K562 (cell line): ENCODE results near the gene GYPA. TPM values are rescaled to one million over a fixed set of nuclear protein-coding genes. Genes with fewer than 3 reads are reported as not detected.
"Not testable (repeated sequence)": the region's sequence is repeated elsewhere in the genome, so short reads cannot be mapped to it uniquely, and the experiment has no call there.

ENCODE experiments used
- ARHGAP35 ChIP-seq: fragments of 450-650 bp; IDR thresholded peaks from 2 replicates; pipeline ENCODE4 v1.6.1; 2018; ENCODE audit not compliant: partially characterized antibody
- BRD9 ChIP-seq: fragments of 450-650 bp; IDR thresholded peaks from 2 replicates; pipeline ENCODE4 v1.6.1; 2018; ENCODE audit warnings: low read depth; ENCODE audit not compliant: partially characterized antibody
- DACH1 ChIP-seq: fragments of 450-650 bp; IDR thresholded peaks from 2 replicates; pipeline ENCODE4 v1.6.1; 2018; ENCODE audit not compliant: partially characterized antibody
- DNMT1 ChIP-seq: fragments of 450-650 bp; IDR thresholded peaks from 2 replicates; pipeline ENCODE4 v1.6.1; 2016; ENCODE audit warnings: antibody characterized with exemption, mild to moderate bottlenecking
- DPF2 ChIP-seq: fragments of 450-650 bp; IDR thresholded peaks from 2 replicates; pipeline ENCODE4 v1.6.1; 2016
- EHMT2 ChIP-seq: fragments of 450-650 bp; IDR thresholded peaks from 2 replicates; pipeline ENCODE4 v1.6.1; 2018; ENCODE audit warnings: antibody characterized with exemption
- HBP1 ChIP-seq: fragments of 450-650 bp; formaldehyde crosslinking; IDR thresholded peaks from 2 replicates; pipeline ENCODE4 v1.4.0; 2022; ENCODE audit warnings: missing genetic modification characterization
- HDAC2 ChIP-seq: fragments of 450-650 bp; IDR thresholded peaks from 2 replicates; pipeline ENCODE4 v1.6.1; 2016; ENCODE audit warnings: mild to moderate bottlenecking
- MNT ChIP-seq, 2 experiments: fragments of 450-650 bp; conservative IDR thresholded peaks; 2 replicates each; pipeline ENCODE4 v1.6.1; 2017; ENCODE audit warnings: mild to moderate bottlenecking in 2 of 2, moderate library complexity in 2 of 2
- MTA1 ChIP-seq: fragments of 450-650 bp; IDR thresholded peaks from 2 replicates; pipeline ENCODE4 v1.6.1; 2017; ENCODE audit warnings: borderline replicate concordance
- MYC ChIP-seq, 2 experiments: fragments of 250-450 bp in 1 of 2; sonication (Bioruptor Pico) in 1 of 2; IDR thresholded peaks; 2 replicates each; pipeline versions ENCODE4 v1.5.1 to v1.6.1; 2012 to 2021; ENCODE audit warnings: low read depth in 2 of 2, borderline replicate concordance in 1 of 2, improper control_type of control experiment in 1 of 2, low read length in 1 of 2, mild to moderate bottlenecking in 1 of 2, moderate library complexity in 1 of 2
- NCOR1 ChIP-seq: fragments of 450-650 bp; IDR thresholded peaks from 2 replicates; pipeline ENCODE4 v1.6.1; 2016; ENCODE audit warnings: mild to moderate bottlenecking, moderate library complexity
- NFIC ChIP-seq: fragments of 450-650 bp; IDR thresholded peaks from 2 replicates; pipeline ENCODE4 v1.6.1; 2017; ENCODE audit warnings: mild to moderate bottlenecking, inconsistent platforms
- RAD51 ChIP-seq: fragments of 450-650 bp; IDR thresholded peaks from 2 replicates; pipeline ENCODE4 v1.7.1; 2016; ENCODE audit warnings: low read depth, mild to moderate bottlenecking, borderline replicate concordance
- SMARCA4 ChIP-seq: fragments of 450-650 bp; IDR thresholded peaks from 2 replicates; pipeline ENCODE4 v1.6.1; 2016
- SMARCE1 ChIP-seq: fragments of 450-650 bp; IDR thresholded peaks from 2 replicates; pipeline ENCODE4 v1.7.1; 2016; ENCODE audit warnings: mild to moderate bottlenecking
- TAF9B ChIP-seq: fragments of 450-650 bp; IDR thresholded peaks from 2 replicates; pipeline ENCODE4 v1.6.1; 2018; ENCODE audit warnings: mild to moderate bottlenecking; ENCODE audit not compliant: partially characterized antibody
- TAL1 ChIP-seq: fragments of 450-650 bp; IDR thresholded peaks from 2 replicates; pipeline ENCODE4 v1.6.1; 2016; ENCODE audit warnings: mild to moderate bottlenecking
- ZSCAN29 ChIP-seq: fragments of 450-650 bp; IDR thresholded peaks from 2 replicates; pipeline ENCODE4 v1.6.1; 2017
- polyA plus RNA-seq, 8 experiments: library from polyadenylated mRNA; depleted of rRNA in 4 of 8; stranded (reverse) in 5 of 8; unstranded in 3 of 8; fragments of >200 nt; fragmentation: Nextera tagmentation in 2 of 8; fragmentation: Illumina TruSeq in 1 of 8; extraction: Ambion mirVana in 2 of 8; extraction: Trizol in 1 of 8; gene quantifications; 2 replicates each; pipeline versions ENCODE4 v1.2.1 to v1.2.3, GENCODE V29; 2011 to 2014; ENCODE audit warnings: inconsistent platforms in 1 of 8, missing spikeins in 1 of 8
- total RNA-seq, 7 experiments: library from RNA; depleted of rRNA in 6 of 7; stranded (reverse); fragments of >200 nt in 6 of 7; fragmentation: Illumina TruSeq in 2 of 7; extraction: Trizol in 2 of 7; gene quantifications; 2 replicates each; pipeline versions ENCODE4 v1.2.1 to v1.2.3, GENCODE V29; 2011 to 2021; ENCODE audit warnings: low replicate concordance in 1 of 7
- TF ChIP-seq, protein P1 (sequence below), 2 experiments: IDR thresholded peaks in 1 of 2; conservative IDR thresholded peaks in 1 of 2; 2 replicates each; pipeline ENCODE4 v1.6.1; 2016; ENCODE audit warnings: low read depth in 2 of 2, mild to moderate bottlenecking in 1 of 2, missing compliant biosample characterization in 1 of 2, missing genetic modification characterization in 1 of 2, moderate library complexity in 1 of 2
- TF ChIP-seq, protein P2 (sequence below): fragments of 450-650 bp; IDR thresholded peaks from 2 replicates; pipeline ENCODE4 v1.6.1; 2016; ENCODE audit warnings: borderline replicate concordance

GYPA gene
- total and polyA plus RNA-seq, 9 of the 15 experiments (the other 6 are each of a cell fraction or from before 2014, with no cell fraction given), result 35.3 to 278 (median 122) TPM

- TF ChIP-seq, protein P1, sequence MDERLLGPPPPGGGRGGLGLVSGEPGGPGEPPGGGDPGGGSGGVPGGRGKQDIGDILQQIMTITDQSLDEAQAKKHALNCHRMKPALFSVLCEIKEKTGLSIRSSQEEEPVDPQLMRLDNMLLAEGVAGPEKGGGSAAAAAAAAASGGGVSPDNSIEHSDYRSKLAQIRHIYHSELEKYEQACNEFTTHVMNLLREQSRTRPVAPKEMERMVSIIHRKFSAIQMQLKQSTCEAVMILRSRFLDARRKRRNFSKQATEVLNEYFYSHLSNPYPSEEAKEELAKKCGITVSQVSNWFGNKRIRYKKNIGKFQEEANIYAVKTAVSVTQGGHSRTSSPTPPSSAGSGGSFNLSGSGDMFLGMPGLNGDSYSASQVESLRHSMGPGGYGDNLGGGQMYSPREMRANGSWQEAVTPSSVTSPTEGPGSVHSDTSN (CRISPR knock-in tag; IDR thresholded peaks at IDR 0.05; ENCODE audit: low read depth), result not testable (repeated sequence)
- TF ChIP-seq, protein P1 (tag; conservative IDR thresholded peaks at IDR 0.05; ENCODE audit: low read depth), result 0 out of 2 replicates have a peak, but pooled peaks have one; percentile 27
- TF ChIP-seq EHMT2 (peak; percentile 79), DPF2 (peak; percentile 86), HBP1 (CRISPR knock-in tag) (peak; percentile 69; the same call in 1 of the 2 replicates), NFIC (peak; percentile 13; the same call in 1 of the 2 replicates), HDAC2 (peak; percentile 70; the same call in 1 of the 2 replicates), TAL1 (peak; percentile 19; the same call in 1 of the 2 replicates), TAF9B (peak; percentile 44), MNT (conservative IDR thresholded peaks at IDR 0.05) (peak; percentile 37 to 57; a peak in 3 of 4 replicates), DNMT1 (0 out of 2 replicates have a peak, but pooled peaks have one; percentile 65), ZSCAN29 (peak; percentile 92), NCOR1 (peak; percentile 14; the same call in 1 of the 2 replicates), DACH1 (peak; percentile 23), SMARCE1 (peak; percentile 77), BRD9 (peak; percentile 60), MYC (IDR thresholded peaks at IDR 0.05; ENCODE audit: low read depth, low read length) (peak; percentile 44; the same call in 1 of the 2 replicates), MTA1 (peak; percentile 83), SMARCA4 (peak; percentile 79), ARHGAP35 (peak; percentile 55), RAD51 (peak; percentile 14; the same call in 1 of the 2 replicates)
- TF ChIP-seq MYC (CRISPR knock-in tag; IDR thresholded peaks at IDR 0.05; ENCODE audit: borderline replicate concordance, low read depth), result not testable (repeated sequence)
- TF ChIP-seq, protein P2, sequence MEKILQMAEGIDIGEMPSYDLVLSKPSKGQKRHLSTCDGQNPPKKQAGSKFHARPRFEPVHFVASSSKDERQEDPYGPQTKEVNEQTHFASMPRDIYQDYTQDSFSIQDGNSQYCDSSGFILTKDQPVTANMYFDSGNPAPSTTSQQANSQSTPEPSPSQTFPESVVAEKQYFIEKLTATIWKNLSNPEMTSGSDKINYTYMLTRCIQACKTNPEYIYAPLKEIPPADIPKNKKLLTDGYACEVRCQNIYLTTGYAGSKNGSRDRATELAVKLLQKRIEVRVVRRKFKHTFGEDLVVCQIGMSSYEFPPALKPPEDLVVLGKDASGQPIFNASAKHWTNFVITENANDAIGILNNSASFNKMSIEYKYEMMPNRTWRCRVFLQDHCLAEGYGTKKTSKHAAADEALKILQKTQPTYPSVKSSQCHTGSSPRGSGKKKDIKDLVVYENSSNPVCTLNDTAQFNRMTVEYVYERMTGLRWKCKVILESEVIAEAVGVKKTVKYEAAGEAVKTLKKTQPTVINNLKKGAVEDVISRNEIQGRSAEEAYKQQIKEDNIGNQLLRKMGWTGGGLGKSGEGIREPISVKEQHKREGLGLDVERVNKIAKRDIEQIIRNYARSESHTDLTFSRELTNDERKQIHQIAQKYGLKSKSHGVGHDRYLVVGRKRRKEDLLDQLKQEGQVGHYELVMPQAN, result peak; percentile 75
Observed at GRCh38 chr4:144137137-144137931, 3.2 kb downstream of the GYPA start (continued).
